OCI-LY1 (cell line): ENCODE measurements around the gene HLCS.

ENCODE experiments used
- CTCF ChIP-seq: fragments of 200-600 bp; sonication (generic), shearing (Covaris generic); IDR thresholded peaks from 2 replicates; pipeline ENCODE4 v1.5.1; 2017; ENCODE audit warnings: mild to moderate bottlenecking, antibody characterized with exemption, low read length, moderate library complexity, mixed read lengths
- EZH2 ChIP-seq: fragments of 200-600 bp; sonication (generic), shearing (Covaris generic); IDR thresholded peaks from 2 replicates; pipeline ENCODE4 v1.8.0; 2017; ENCODE audit warnings: borderline replicate concordance, mixed run types, mild to moderate bottlenecking, antibody characterized with exemption, low read length, moderate library complexity, mixed read lengths

GRCh38 chr21:36845070-36845469 lies 121.4 kb downstream of the HLCS start:
- no peak for TF ChIP-seq CTCF
- no peak for TF ChIP-seq EZH2
